ENCODE data around the gene RHEBL1. TPM values are rescaled to one million over a fixed set of nuclear protein-coding genes. Genes with fewer than 3 reads are reported as not detected.

Gene RHEBL1
- total and polyA plus RNA-seq, 4 donors: 0.55 to 2.4 (median 1.2) TPM

- intact Hi-C loops (cut with DNase I): no loop called here
- no peaks in the 10 kb centered on the region for H3K27me3 ChIP-seq (ENCODE audit: control insufficient read depth in 1 of 2, insufficient read depth in 2 of 2, low read length in 1 of 2)
- WGBS, 2 donors: 15 to 18% methylated on average over 29 to 32 of the region's 32 CpGs
- H3K4me3 ChIP-seq (ENCODE audit: low read length in 2 of 2): no peak overlapping the region
- H3K9me3 ChIP-seq (ENCODE audit: control insufficient read depth, low read length): no peaks in the 10 kb centered on the region
- DNase-seq: peak; percentile 61 to 81
- H3K27ac ChIP-seq (ENCODE audit: low read depth in 1 of 2, low read length in 2 of 2): no peak overlapping the region
- no peaks in the 10 kb centered on the region for H3K36me3 ChIP-seq (ENCODE audit: control insufficient read depth in 1 of 2, insufficient read depth in 2 of 2, low read length in 1 of 2)
- H3K4me1 ChIP-seq (ENCODE audit: control insufficient read depth in 1 of 2, insufficient read depth in 2 of 2, low read length in 2 of 2): no peaks in the 10 kb centered on the region
- no peak for ATAC-seq (ENCODE audit: low FRiP score)
Measured at GRCh38 chr12:49092086-49092815, 22.5 kb upstream of the RHEBL1 start.

- H3K27me3 ChIP-seq (ENCODE audit: control insufficient read depth in 1 of 2, insufficient read depth in 2 of 2, low read length in 1 of 2): no peaks in the 10 kb centered on the region
- H3K4me1 ChIP-seq (ENCODE audit: control insufficient read depth in 1 of 2, insufficient read depth in 2 of 2, low read length in 2 of 2): no peaks in the 10 kb centered on the region
- intact Hi-C loops (cut with DNase I): no loop called here
Measured at GRCh38 chr12:49091836-49092085, 22.0 kb upstream of the RHEBL1 start.

GRCh38 chr12:49091056-49091835, 21.5 kb upstream of the RHEBL1 start:
- intact Hi-C loops (cut with DNase I): no loop called here
- H3K4me1 ChIP-seq (ENCODE audit: control insufficient read depth in 1 of 2, insufficient read depth in 2 of 2, low read length in 2 of 2): no peaks in the 10 kb centered on the region
- H3K27ac ChIP-seq (ENCODE audit: low read depth in 1 of 2, low read length in 2 of 2): no peak overlapping the region
- DNase-seq (peak in 1 of 2 donors; percentile 78), ATAC-seq (ENCODE audit: low FRiP score) (no peak)
- WGBS, 2 donors: 40 to 43% methylated on average over 40 to 41 of the region's 41 CpGs
- no peaks in the 10 kb centered on the region for H3K36me3 ChIP-seq (ENCODE audit: control insufficient read depth in 1 of 2, insufficient read depth in 2 of 2, low read length in 1 of 2)
- no peaks in the 10 kb centered on the region for H3K27me3 ChIP-seq (ENCODE audit: control insufficient read depth in 1 of 2, insufficient read depth in 2 of 2, low read length in 1 of 2)
- no peak overlapping the region for H3K4me3 ChIP-seq (ENCODE audit: low read length in 2 of 2)
- H3K9me3 ChIP-seq (ENCODE audit: control insufficient read depth, low read length): no peaks in the 10 kb centered on the region

More at GRCh38 chr12:49091836-49092085, 22.0 kb upstream of the RHEBL1 start:
- ATAC-seq (ENCODE audit: low FRiP score): no peak
- H3K9me3 ChIP-seq (ENCODE audit: control insufficient read depth, low read length): no peaks in the 10 kb centered on the region
- 2 to 6% methylated on average over 14 of the region's 14 CpGs for WGBS, 2 donors
- H3K27ac ChIP-seq (ENCODE audit: low read depth in 1 of 2, low read length in 2 of 2): no peak overlapping the region
- no peak for DNase-seq
- no peaks in the 10 kb centered on the region for H3K36me3 ChIP-seq (ENCODE audit: control insufficient read depth in 1 of 2, insufficient read depth in 2 of 2, low read length in 1 of 2)
- no peak overlapping the region for H3K4me3 ChIP-seq (ENCODE audit: low read length in 2 of 2)

- intact Hi-C loops (cut with DNase I): loop anchor here (2.0 to 10.0 kb wide), 3 partner anchors 31 to 145 kb away; no protein-coding TSS in a partner anchor
- 3% methylated on average over 88 of the region's 88 CpGs for WGBS, 2 donors
- DNase-seq (peak; percentile 72 to 88), ATAC-seq (ENCODE audit: low FRiP score) (no peak)
- H3K9me3 ChIP-seq (ENCODE audit: control insufficient read depth, low read length): no peaks in the 10 kb centered on the region
- no peak overlapping the region for H3K4me3 ChIP-seq (ENCODE audit: low read length in 2 of 2)
- H3K36me3 ChIP-seq (ENCODE audit: control insufficient read depth in 1 of 2, insufficient read depth in 2 of 2, low read length in 1 of 2): no peaks in the 10 kb centered on the region
- no peak overlapping the region for H3K27ac ChIP-seq (ENCODE audit: low read depth in 1 of 2, low read length in 2 of 2)
- no peaks in the 10 kb centered on the region for H3K4me1 ChIP-seq (ENCODE audit: control insufficient read depth in 1 of 2, insufficient read depth in 2 of 2, low read length in 2 of 2)
- no peaks in the 10 kb centered on the region for H3K27me3 ChIP-seq (ENCODE audit: control insufficient read depth in 1 of 2, insufficient read depth in 2 of 2, low read length in 1 of 2)
Measured at GRCh38 chr12:49089821-49090773, 20.3 kb upstream of the RHEBL1 start.

DNA sequence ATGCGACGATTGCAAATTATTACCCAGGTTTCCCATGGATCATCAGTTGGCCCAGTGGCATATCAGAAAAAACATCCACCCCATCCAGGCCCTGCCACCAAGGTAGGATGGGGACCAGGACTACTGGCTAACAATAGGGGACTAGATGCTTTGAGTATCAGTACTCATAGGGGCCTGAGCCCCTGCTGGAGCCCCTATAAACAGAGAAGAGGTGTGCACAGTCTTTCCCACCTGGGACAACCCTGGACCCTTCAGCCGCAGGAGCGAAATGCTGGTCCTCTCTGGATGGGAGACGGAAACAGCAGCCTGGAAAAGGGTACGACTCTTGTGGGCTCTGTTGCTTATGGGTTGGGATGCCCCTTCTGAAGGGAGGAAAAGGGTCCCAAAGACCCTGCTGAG, 19.2 kb upstream of the RHEBL1 start:
- WGBS, 2 donors: 62 to 65% methylated on average over 6 of the region's 6 CpGs
- intact Hi-C loops (cut with DNase I): loop anchor here (1.0 to 10.0 kb wide), 4 partner anchors 32 to 146 kb away; no protein-coding TSS in a partner anchor
- no peak for ATAC-seq (ENCODE audit: low FRiP score)
- DNase-seq: peak in 1 of 2 donors; percentile 28
- Histone ChIP-seq H3K9me3 (ENCODE audit: control insufficient read depth, low read length) (no peaks in the 10 kb centered on the region), H3K4me3 (ENCODE audit: low read length in 2 of 2) (no peak overlapping the region), H3K27me3 (ENCODE audit: control insufficient read depth in 1 of 2, insufficient read depth in 2 of 2, low read length in 1 of 2) (no peaks in the 10 kb centered on the region), H3K27ac (ENCODE audit: low read depth in 1 of 2, low read length in 2 of 2) (no peak overlapping the region), H3K36me3 (ENCODE audit: control insufficient read depth in 1 of 2, insufficient read depth in 2 of 2, low read length in 1 of 2) (no peaks in the 10 kb centered on the region), H3K4me1 (ENCODE audit: control insufficient read depth in 1 of 2, insufficient read depth in 2 of 2, low read length in 2 of 2) (no peaks in the 10 kb centered on the region)

- no peaks in the 10 kb centered on the region for H3K9me3 ChIP-seq (ENCODE audit: control insufficient read depth, low read length)
- peak; percentile 82 to 89 for DNase-seq
- WGBS, 2 donors: 1% methylated on average over 18 of the region's 18 CpGs
- intact Hi-C loops (cut with DNase I): loop anchor here (1.0 to 10.0 kb wide), 4 partner anchors 32 to 147 kb away; no protein-coding TSS in a partner anchor
- H3K27me3 ChIP-seq (ENCODE audit: control insufficient read depth in 1 of 2, insufficient read depth in 2 of 2, low read length in 1 of 2): no peaks in the 10 kb centered on the region
- H3K4me1 ChIP-seq (ENCODE audit: control insufficient read depth in 1 of 2, insufficient read depth in 2 of 2, low read length in 2 of 2): no peaks in the 10 kb centered on the region
- ATAC-seq (ENCODE audit: low FRiP score): peak; percentile 91
- H3K4me3 ChIP-seq (ENCODE audit: low read length in 2 of 2): no peak overlapping the region
- no peak overlapping the region for H3K27ac ChIP-seq (ENCODE audit: low read depth in 1 of 2, low read length in 2 of 2)
- H3K36me3 ChIP-seq (ENCODE audit: control insufficient read depth in 1 of 2, insufficient read depth in 2 of 2, low read length in 1 of 2): no peaks in the 10 kb centered on the region
Measured at GRCh38 chr12:49088150-49088931, 18.6 kb upstream of the RHEBL1 start.

- ATAC-seq (ENCODE audit: low FRiP score): no peak
- Histone ChIP-seq H3K4me1 (ENCODE audit: control insufficient read depth in 1 of 2, insufficient read depth in 2 of 2, low read length in 2 of 2) (no peaks in the 10 kb centered on the region), H3K36me3 (ENCODE audit: control insufficient read depth in 1 of 2, insufficient read depth in 2 of 2, low read length in 1 of 2) (no peaks in the 10 kb centered on the region), H3K4me3 (ENCODE audit: low read length in 2 of 2) (no peak overlapping the region), H3K27ac (ENCODE audit: low read depth in 1 of 2, low read length in 2 of 2) (no peak overlapping the region), H3K9me3 (ENCODE audit: control insufficient read depth, low read length) (no peaks in the 10 kb centered on the region), H3K27me3 (ENCODE audit: control insufficient read depth in 1 of 2, insufficient read depth in 2 of 2, low read length in 1 of 2) (no peaks in the 10 kb centered on the region)
- DNase-seq: no peak
- WGBS, 2 donors: 55 to 65% methylated on average over 3 of the region's 3 CpGs
- intact Hi-C loops (cut with DNase I): loop anchor here in 1 of 2 donors (5.0 to 10.0 kb wide), 2 partner anchors 36 to 149 kb away; no protein-coding TSS in a partner anchor
Measured at GRCh38 chr12:49086116-49086515, 16.3 kb upstream of the RHEBL1 start.

GRCh38 chr12:49084438-49084837, 14.7 kb upstream of the RHEBL1 start:
- Histone ChIP-seq H3K4me1 (ENCODE audit: control insufficient read depth in 1 of 2, insufficient read depth in 2 of 2, low read length in 2 of 2) (no peaks in the 10 kb centered on the region), H3K27me3 (ENCODE audit: control insufficient read depth in 1 of 2, insufficient read depth in 2 of 2, low read length in 1 of 2) (no peaks in the 10 kb centered on the region), H3K9me3 (ENCODE audit: control insufficient read depth, low read length) (no peaks in the 10 kb centered on the region), H3K36me3 (ENCODE audit: control insufficient read depth in 1 of 2, insufficient read depth in 2 of 2, low read length in 1 of 2) (no peaks in the 10 kb centered on the region), H3K27ac (ENCODE audit: low read depth in 1 of 2, low read length in 2 of 2) (no peak overlapping the region), H3K4me3 (ENCODE audit: low read length in 2 of 2) (no peak overlapping the region)
- DNase-seq (no peak), ATAC-seq (ENCODE audit: low FRiP score) (no peak)
- WGBS, 2 donors: 97 to 99% methylated on average over 3 of the region's 3 CpGs
- intact Hi-C loops (cut with DNase I): loop anchor here in 1 of 2 donors (10.0 kb wide), 1 partner anchor 150 kb away; no protein-coding TSS in a partner anchor

Measured in aorta (tissue), 5 donors.